ENCODE results near the gene KCNN3.

The KCNN3 gene

DNA sequence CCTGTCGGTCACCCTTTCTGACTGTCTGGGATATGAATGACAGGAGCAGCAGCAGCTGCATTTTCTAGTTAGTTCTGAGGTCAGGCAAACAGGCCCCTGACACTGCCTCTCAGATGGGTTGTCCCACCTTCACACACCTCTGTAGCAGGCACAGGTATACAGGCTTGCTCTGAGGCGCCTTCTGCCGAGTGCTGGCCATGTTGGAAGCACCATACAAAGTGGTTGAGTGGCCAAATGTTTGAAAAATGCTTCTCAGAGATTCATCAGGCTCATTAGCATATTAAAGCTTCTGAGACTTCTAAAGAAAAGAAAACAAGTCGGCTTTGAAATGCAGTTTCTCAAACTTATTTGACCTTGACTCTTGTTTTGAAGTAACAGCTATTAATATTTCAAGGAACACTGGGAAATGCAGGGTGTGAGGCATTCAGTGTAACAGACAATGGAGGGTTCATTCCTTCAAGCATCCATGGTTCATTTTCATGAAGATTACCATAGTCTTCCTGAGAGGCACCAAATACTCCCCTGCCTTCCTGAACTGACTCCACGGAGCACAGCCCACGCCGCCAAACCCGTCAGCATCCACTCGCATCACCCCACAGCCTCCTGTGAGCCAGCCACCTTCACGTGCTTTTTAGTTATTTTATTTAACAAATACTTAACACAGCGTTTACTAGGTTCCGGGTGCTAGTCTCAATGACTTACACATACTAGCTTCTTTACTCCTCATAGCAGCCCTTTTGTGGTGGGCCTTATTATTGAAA lies 81.8 kb downstream of the KCNN3 start:
- no peak for DNase-seq

- DNase-seq = no peak
These were observed 83.1 kb downstream of the KCNN3 start for GRCh38 chr1:154786804-154787570.

DNA sequence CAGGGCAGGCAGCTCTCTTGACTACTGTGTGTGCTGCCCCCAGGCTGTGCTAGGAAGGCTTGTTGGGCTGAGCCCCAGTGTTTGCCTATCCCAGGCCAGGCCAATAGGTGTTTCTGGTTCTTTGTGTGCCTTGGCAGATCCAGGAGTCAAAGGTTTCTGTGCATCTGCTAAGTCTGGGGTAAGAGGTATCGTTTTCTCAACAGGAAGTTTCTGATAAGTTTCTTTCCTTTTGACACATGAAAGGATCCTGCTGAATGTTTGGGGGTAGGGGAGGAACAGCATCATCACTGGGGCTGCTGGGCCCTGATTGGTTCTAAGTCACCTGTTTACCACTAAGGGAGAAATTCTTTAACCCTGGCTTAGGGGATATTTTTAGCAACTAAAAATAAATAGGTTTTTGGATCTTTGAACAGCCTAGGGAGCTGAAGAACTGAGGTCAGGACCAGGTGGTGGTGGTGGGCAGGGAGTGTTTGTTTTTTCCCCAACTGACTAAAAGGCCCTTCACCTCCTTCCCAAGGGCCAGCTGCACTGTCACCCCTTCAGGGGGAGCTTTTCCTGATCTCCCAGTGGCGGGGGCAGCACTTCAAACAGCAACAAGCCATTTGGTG lies 85.1 kb downstream of the KCNN3 start:
- no peak for DNase-seq

DNA sequence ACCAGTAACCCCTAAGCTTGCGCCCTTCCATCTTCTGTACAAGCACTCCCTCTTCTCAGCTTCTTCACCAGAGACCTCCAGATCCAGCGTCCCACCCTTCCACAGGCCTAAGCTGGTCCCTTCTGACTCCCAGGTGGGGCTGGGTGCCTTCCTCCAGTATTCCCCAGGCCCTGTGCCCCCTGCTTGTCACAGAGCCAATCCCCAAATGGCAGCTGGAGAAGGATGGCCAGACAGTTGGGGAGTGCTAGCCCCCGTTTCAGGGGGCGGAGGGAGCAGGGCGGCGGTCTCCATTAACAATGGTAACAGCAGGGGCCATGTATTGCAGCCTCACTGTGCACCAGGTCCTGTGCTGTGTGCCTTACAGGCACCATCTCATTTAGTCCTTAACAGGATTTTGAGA lies 85.7 kb downstream of the KCNN3 start:
- no peak for DNase-seq

- no peak for DNase-seq
These were observed 86.1 kb downstream of the KCNN3 start for GRCh38 chr1:154783976-154784375.

DNA sequence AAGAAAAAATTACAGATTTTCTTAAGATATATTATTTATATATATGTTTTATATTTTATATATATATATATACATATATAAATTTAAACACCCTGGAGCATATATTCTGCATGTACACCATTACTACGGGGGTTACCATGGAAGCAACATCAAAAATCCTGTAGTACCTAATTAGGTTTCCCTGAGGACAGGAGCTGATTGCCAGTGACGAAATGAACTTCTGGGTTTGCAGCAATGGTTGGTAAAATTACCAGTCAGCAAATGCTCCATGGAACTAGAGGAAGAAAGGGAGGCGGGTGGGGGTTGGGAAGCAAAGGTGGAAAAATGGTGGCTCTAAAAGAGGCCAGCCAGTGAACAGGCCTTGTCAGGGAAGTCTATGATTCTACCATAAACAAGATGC lies 89.5 kb downstream of the KCNN3 start:
- DNase-seq = no peak

GRCh38 chr1:154779551-154780189 lies 90.4 kb downstream of the KCNN3 start:
- no peak for DNase-seq

DNA sequence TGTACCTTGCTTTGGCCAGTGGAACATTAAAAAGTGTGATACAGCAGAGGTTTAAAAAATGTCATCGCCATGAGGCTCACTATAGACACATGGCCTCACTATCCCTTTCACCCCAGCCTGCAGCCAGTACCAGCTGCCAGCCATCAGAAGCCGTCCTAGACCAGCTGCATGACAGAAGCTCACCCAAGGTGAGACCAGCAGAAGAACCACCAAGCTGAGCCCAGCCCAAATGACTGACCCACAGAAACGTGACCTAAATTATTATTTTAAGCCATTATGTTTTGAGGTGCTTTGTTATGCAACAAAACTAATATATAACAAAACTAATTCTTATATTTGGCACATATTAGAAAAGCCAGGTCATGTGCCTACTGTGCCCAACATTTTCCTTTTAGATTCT lies 91.1 kb downstream of the KCNN3 start:
- DNase-seq = no peak

DNA sequence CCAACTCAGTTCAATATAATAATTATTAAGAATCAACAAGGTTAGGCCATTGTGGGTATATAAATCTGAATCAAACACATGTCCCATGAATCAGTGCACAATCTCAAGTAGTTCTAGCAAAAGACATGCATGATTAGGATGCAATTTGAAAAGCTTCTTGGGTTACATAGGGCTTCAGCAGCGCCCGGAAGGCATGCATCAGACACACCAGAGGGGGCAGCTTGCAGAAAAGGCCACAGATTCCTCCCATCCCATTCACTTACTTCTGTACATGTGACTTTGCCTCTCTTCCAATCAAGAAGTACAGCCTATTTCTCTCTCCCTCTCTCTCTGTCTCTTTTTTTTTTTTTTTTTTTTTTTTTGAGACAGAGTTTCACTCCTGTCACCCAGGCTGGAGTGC lies 91.8 kb downstream of the KCNN3 start:
- DNase-seq = no peak

DNA sequence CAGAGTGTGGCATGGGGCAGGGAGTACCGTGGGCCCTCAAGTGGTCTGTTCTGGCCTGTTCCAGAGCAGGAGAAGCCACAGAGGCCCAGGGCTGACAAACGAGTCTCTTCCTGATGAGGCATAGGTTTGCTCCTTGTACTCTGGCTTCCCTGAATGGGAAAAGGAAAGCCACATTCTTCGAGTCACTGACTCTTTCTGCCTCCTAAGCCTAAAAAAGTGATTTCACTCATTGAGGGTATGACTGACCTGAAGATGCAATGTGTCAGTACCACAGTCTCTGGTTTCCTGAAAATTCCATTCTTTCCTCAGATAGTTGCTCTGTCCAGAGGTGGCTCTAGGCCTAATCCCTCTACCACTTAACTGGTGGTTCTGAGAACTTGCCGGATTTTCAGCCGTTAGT lies 92.3 kb downstream of the KCNN3 start:
- DNase-seq = no peak

- DNase-seq = no peak
These were observed 92.9 kb downstream of the KCNN3 start for GRCh38 chr1:154777154-154777553.

DNA sequence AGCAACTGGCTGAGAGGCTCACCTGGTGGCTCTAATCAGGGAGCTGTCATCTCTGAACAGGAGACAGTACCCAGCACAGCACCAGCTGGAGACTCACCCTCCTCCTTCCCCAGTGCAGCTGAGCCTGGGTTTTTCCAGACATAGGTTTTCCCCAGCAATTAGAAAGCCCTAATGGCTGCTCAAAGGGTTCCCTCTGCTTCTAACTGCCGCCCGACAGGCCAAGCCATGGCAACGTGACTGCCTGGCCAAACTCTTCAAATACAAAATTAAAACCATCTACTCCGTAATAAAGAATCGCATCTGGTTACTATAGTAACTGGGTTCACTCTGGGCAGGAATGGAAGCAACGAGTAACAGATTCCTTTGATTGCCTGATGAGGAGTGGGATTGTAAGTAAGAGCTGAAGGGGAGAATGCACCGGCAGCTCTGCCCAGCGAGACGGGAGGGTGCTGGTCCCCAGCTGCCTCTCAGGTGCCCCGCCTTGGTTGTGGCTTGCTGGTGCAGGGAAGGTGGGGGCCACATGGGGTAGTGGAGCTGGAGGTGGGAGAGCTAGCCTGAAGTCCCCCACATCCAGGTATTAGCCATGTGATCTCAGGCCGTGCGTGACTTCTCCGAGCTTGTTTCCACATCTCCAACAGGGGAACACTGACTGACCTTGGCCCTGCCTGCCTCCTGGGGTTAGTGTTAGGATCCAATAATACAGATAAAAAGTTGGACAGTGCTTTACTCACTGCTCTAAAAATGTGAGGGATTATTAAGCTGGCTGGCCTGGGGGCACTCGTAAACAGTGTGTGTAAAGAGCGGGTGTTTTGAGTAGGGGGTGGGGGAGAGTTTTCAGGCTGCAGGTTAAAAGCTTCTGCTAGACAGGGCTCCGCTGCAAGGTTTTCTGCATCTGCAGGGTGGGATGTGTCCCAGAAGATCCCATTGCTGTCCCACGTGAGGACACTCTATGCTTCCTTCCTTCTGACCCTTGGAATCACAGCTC lies 94.2 kb downstream of the KCNN3 start:
- no peak for DNase-seq

DNA sequence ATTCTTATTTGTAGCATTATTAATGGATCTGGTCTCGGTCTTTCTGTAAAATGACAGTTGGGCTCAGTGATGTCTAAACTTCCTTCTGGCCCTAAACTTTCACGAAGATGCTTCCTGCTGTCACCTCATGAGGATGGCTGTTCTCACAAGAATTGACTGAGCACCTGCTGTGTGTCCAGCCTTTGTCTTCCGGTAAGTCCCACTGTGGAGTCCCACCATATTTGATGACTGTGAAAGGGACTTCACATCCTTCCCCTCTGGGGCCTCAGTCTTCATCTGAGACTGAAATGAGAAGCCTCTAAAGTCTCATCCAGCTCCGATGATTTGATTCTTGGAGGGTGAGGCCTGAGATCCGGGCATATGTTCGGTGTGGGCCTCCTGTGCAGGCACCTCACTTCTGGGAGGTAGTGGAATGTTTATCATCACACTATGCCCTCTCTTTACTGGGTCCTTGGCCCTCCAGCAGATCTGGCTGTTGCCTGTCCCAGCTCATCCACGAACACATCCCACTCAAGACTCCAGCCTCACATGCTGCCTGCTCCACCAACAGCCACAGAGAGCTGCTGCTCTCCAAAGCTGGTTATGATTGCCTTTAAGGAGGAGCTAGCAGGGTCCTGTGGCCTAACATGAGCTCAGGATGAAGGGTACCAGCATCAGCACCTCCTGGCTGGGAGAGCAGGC lies 95.8 kb downstream of the KCNN3 start:
- DNase-seq = no peak

DNA sequence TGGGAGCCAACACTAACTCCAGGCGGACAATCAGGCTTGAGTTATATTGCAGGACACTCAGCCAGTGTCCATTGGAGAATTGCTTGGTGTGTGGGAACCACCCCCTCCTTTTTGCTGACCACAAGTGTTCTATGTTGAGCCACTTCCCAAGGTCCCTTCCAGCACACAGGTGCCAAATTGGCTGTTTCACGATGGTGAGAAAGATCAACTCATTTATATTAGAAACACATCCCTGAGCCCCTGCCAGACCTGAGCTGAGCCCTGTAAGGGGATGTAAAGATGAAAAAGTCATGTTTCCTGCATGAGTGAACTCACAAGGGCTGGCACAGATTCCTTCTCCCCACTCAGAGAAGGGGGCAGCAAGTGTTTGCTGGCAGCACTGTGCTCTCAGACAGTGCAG lies 96.5 kb downstream of the KCNN3 start:
- no peak for DNase-seq

DNA sequence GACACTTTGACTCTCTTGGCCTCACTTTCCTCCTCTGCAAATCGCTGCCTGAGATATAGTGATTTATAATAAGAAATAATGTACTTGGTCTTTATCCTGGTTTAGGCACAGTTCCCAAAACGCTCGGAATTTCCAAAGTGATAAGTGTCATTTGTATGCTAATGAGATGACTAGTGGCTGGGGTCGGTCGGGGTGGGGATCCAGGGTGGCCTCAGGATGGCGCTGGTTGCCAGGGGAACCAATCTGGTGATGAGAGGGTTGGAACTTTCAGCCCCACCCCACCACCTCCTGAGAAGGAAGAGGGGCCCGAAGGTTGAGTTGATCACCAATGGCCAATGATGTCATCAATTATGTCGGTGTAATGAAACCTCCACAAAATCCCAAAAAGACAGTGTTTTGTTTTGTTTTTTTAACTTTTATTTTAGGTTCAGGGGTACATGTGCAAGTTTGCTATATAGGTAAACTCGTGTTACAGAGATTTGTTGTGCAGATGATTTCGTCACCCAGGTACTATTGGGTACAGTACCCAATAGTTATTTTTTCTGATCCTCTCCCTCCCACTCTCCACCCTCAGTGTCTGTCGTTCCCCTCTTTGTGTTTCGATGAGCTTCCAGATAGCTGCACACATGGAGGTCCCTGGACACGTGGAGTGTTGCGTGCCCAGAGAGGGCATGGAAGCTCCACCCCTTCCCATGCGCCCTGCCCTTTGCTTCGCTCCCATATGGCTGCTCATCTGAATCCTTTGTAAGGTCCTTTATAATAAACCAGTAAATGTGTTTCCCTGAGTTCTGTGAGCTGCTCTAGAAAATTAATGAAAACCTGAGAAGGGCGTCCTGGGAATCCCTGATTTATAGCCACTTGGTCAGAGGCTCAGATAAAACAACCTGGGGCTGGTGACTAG lies 97.2 kb downstream of the KCNN3 start:
- DNase-seq = no peak

GRCh38 chr1:154772056-154772455 lies 98.0 kb downstream of the KCNN3 start:
- no peak for DNase-seq

GRCh38 chr1:154770897-154771594 lies 99.0 kb downstream of the KCNN3 start:
- no peak for DNase-seq

DNA sequence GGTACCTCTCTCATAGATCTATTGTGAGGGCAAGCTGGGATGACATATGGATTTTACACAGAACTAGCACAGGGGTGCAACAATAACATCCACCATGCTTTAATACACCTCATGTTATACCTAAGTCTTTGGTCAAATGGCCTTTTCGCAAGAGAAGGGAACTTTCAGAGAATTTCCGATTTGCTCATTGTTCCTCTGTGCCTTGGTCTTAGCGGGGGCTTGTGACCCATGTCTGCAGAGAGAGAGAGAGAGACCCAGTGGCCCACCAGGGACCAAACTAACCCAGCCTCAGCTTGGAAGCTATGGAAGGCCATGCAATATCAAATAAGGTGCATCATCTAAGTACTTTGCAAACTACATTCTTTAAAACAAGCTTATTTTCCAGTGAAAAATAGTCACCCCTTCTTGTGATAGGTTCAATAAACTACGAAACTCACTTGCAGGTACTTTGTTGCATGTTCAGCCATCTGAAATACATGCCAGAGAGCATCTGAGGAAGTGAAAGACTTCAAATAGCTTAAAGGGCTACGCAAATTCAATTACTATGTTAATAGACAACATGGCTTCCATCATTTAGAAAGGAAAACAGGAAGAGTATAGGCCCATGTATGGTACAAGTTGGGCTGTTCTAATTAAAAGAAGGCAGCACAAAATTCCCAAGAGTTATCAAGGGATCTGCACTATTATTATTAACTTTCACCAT lies 100.7 kb downstream of the KCNN3 start:
- DNase-seq = no peak

DNA sequence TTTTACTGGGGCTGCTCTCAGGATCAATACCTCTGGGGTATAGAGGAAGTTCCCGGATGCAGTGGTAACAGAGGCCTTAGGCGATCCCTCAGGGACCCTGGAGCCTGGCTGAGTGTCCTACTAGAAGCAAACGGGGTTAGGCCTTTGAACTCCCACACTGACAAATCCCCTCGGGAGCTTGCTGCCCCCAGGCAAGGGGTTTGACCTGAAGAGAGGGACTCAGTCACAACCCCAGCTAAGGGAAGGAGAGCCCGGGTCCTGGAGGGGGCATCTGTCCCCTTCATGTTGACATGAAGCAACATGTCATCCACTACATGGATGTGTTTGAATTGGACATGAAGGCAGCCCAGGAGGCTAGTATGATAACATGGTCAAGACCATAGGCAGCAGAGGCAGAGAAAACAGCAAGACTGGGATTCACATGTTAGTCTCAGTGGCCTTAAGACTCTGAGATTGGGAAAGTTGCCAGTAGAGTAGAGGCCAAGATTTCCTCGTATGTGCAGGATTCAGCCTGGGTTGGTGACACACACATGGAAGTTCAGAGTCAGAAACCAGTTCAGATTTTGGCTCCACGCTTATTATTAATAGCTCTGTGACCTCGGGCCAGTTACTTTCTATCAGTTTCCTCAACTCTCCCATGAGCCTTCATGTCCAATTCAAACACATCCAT lies 101.5 kb downstream of the KCNN3 start:
- DNase-seq = no peak
